Spleen (tissue), 11 donors: Measurements from ENCODE around the gene FBN2. TPM values are rescaled to one million over a fixed set of nuclear protein-coding genes. Genes with fewer than 3 reads are reported as not detected.

Source experiments
- DNase-seq: peaks from one replicate; pipeline ENCODE4 v3.0.0-alpha.2; 2020
- H3K27ac ChIP-seq, 8 donors: fragments of 200-600 bp; sonication (generic) in 7 of 8; 1 replicate in 4 of 8; 2 replicates in 4 of 8; pipeline versions ENCODE4 v1.5.0 to v1.8.0; 2016 to 2021; ENCODE audit warnings: inconsistent platforms in 4 of 8, mild to moderate bottlenecking in 4 of 8, moderate library complexity in 1 of 8
- H3K27me3 ChIP-seq, 7 donors: fragments of 200-600 bp; sonication (generic) in 6 of 7; replicated peaks in 1 of 7; 1 replicate in 4 of 7; 2 replicates in 3 of 7; pipeline versions ENCODE4 v1.5.0 to v1.8.0; 2016 to 2021; ENCODE audit warnings: inconsistent platforms in 3 of 7, mild to moderate bottlenecking in 1 of 7
- H3K36me3 ChIP-seq, 6 donors: fragments of 200-600 bp; sonication (generic) in 5 of 6; 1 replicate in 4 of 6; 2 replicates in 2 of 6; pipeline versions ENCODE4 v1.5.0 to v1.8.0; 2016 to 2021; ENCODE audit warnings: inconsistent platforms in 2 of 6
- H3K4me1 ChIP-seq, 6 donors: fragments of 200-600 bp; sonication (generic) in 5 of 6; 1 replicate in 3 of 6; 2 replicates in 3 of 6; pipeline versions ENCODE4 v1.5.0 to v1.8.0; 2016 to 2021; ENCODE audit warnings: inconsistent platforms in 3 of 6
- H3K4me3 ChIP-seq, 8 donors: fragments of 200-600 bp; sonication (generic) in 7 of 8; 1 replicate in 4 of 8; 2 replicates in 4 of 8; pipeline versions ENCODE4 v1.5.0 to v1.8.0; 2016 to 2021; ENCODE audit warnings: inconsistent platforms in 4 of 8, mild to moderate bottlenecking in 4 of 8, moderate library complexity in 2 of 8
- H3K9me3 ChIP-seq, 8 donors: fragments of 200-600 bp; sonication (generic) in 7 of 8; 1 replicate in 4 of 8; 2 replicates in 4 of 8; pipeline versions ENCODE4 v1.5.0 to v1.8.0; 2016 to 2021; ENCODE audit warnings: inconsistent platforms in 4 of 8
- CTCF ChIP-seq, 11 experiments: fragments of 200-600 bp in 7 of 11; fragments of 450-650 bp in 4 of 11; sonication (generic) in 4 of 11; IDR thresholded peaks in 8 of 11; conservative IDR thresholded peaks in 3 of 11; 1 replicate in 7 of 11; 2 replicates in 4 of 11; pipeline versions ENCODE4 v1.4.0 to v1.8.0; 2016 to 2021; ENCODE audit warnings: antibody characterized with exemption in 11 of 11, inconsistent platforms in 4 of 11, mild to moderate bottlenecking in 1 of 11
- POLR2A ChIP-seq, 3 donors: fragments of 450-650 bp; IDR thresholded peaks; one replicate each; pipeline ENCODE4 v1.5.1; 2017; ENCODE audit warnings: antibody characterized with exemption in 3 of 3, mild to moderate bottlenecking in 1 of 3
- POLR2AphosphoS5 ChIP-seq, 3 donors: sonication (generic); formaldehyde crosslinking; IDR thresholded peaks; one replicate each; pipeline ENCODE4 v1.5.1; 2017; ENCODE audit warnings: antibody characterized with exemption in 3 of 3
- WGBS, 5 donors: extraction: QIAGEN DNeasy Blood & Tissue Kit in 3 of 5; methylation state at CpG; one replicate each; pipeline versions ENCODE4 v1.1.5 to v1.1.7; 2013 to 2018; 5-methylcytosine and 5-hydroxymethylcytosine counted together
- intact Hi-C: fragments of 100-400 bp; cut with DNase I; formaldehyde crosslinking; loops from one replicate; pipeline ENCODE4 v1.15.0; 2023; ENCODE audit warnings: low total_unique reads
- polyA plus RNA-seq, 3 donors: library from polyadenylated mRNA; stranded (reverse); fragments of 200-250 nt; gene quantifications; one replicate each; pipeline ENCODE4 v1.2.1, GENCODE V29; 2013
- total RNA-seq, 7 donors: library from RNA; depleted of rRNA in 3 of 7; stranded (reverse); fragments of >200 nt in 3 of 7; fragmentation: NEBNext Ultra II Directional in 4 of 7; extraction: Animal tissue kit (Norgen Biotek cat#: 25700) in 4 of 7; gene quantifications; one replicate each; pipeline versions ENCODE4 v1.1.0 to v1.2.1, GENCODE V29; 2016 to 2021
- donor health status: healthy with polysubstance abuse.
- donor health status: DM: no; HTN: no; CAD: no; lungs with moderate emphysema.
- donor health status: DM: no; HTN: no; CAD: no.
- donor health status: Bipolar disorder and iron deficiency.
- donor health status: healthy.
- donor health status: DM: no; HTN: no; CAD: no.
- donor health status: DM: yes; HTN: yes; CAD: no.

FBN2 gene
- total and polyA plus RNA-seq, 10 donors = 0.21 to 7.6 (median 2.6) TPM

GRCh38 chr5:128263357-128263756 is 274.7 kb downstream of the FBN2 start:
- Histone ChIP-seq H3K4me1 (no peaks in the 10 kb centered on the region), H3K27me3 (no peaks in the 10 kb centered on the region), H3K9me3 (peaks cover 0 to 4% (median 0%) of the 10 kb centered on the region in 8 donors), H3K36me3 (no peaks in the 10 kb centered on the region), H3K4me3 (no peak overlapping the region), H3K27ac (no peak overlapping the region)
- WGBS, 5 donors = 76 to 87% (median 86%) methylated on average over 12 of the region's 12 CpGs
- intact Hi-C loops = no loop called here
- TF ChIP-seq POLR2A (IDR thresholded peaks at IDR 0.05) (no peak), POLR2AphosphoS5 (IDR thresholded peaks at IDR 0.05) (no peak), CTCF (IDR thresholded peaks at IDR 0.05 in 8 of 11, conservative IDR thresholded peaks at IDR 0.05 in 3 of 11) (no peak)
- no peak for DNase-seq

- TF ChIP-seq POLR2AphosphoS5 (IDR thresholded peaks at IDR 0.05) = no peak
- TF ChIP-seq POLR2A (IDR thresholded peaks at IDR 0.05) = no peak
- no peak for TF ChIP-seq CTCF (IDR thresholded peaks at IDR 0.05 in 8 of 11, conservative IDR thresholded peaks at IDR 0.05 in 3 of 11)
- intact Hi-C loops = no loop called here
Measured at GRCh38 chr5:128262911-128263310, 275.1 kb downstream of the FBN2 start.

DNA sequence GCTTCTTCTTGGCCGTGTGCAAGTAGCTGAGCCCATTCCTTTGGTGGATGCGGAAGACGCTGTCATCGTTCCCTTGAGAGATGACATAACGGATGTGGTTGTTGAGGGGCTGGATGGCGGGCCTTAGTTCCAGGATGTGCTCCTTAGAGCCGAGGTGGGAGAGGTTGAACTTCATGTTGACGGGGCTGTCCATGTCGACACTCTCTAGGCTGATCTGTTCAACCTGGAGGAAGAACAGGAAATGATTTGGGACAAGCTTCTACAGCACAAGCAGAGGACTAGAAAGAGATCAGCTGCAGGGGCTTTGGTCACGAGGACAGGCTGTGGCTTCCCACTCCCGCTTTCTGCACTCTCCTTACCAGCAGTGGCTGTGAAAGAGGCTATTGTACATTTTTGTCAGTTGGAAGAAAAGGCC is 278.4 kb downstream of the FBN2 start:
- 76 to 83% (median 79%) methylated on average over 11 of the region's 11 CpGs for WGBS, 5 donors
- no peak for DNase-seq
- intact Hi-C loops = no loop called here
- Histone ChIP-seq H3K4me1 (no peaks in the 10 kb centered on the region), H3K9me3 (peaks cover 0 to 3% (median 0%) of the 10 kb centered on the region in 8 donors), H3K4me3 (no peak overlapping the region), H3K27me3 (no peaks in the 10 kb centered on the region), H3K36me3 (no peaks in the 10 kb centered on the region), H3K27ac (no peak overlapping the region)
- TF ChIP-seq POLR2A (IDR thresholded peaks at IDR 0.05) (no peak), CTCF (IDR thresholded peaks at IDR 0.05 in 8 of 11, conservative IDR thresholded peaks at IDR 0.05 in 3 of 11) (no peak), POLR2AphosphoS5 (IDR thresholded peaks at IDR 0.05) (no peak)

More at GRCh38 chr5:128262911-128263310, 275.1 kb downstream of the FBN2 start:
- no peak for DNase-seq
- Histone ChIP-seq H3K4me3 (no peak overlapping the region), H3K27ac (no peak overlapping the region), H3K27me3 (no peaks in the 10 kb centered on the region), H3K9me3 (peaks cover 0 to 4% (median 0%) of the 10 kb centered on the region in 8 donors), H3K4me1 (no peaks in the 10 kb centered on the region), H3K36me3 (no peaks in the 10 kb centered on the region)
- 86 to 96% (median 88%) methylated on average over 6 of the region's 6 CpGs for WGBS, 5 donors

- H3K36me3 ChIP-seq = no peaks in the 10 kb centered on the region
- no peaks in the 10 kb centered on the region for H3K27me3 ChIP-seq
- no peak for DNase-seq
- no peaks in the 10 kb centered on the region for H3K4me1 ChIP-seq
- no peak overlapping the region for H3K27ac ChIP-seq
- no peak overlapping the region for H3K4me3 ChIP-seq
- 85 to 91% (median 88%) methylated on average over 6 of the region's 6 CpGs for WGBS, 5 donors
- intact Hi-C loops = no loop called here
- peaks cover 0 to 3% (median 0%) of the 10 kb centered on the region in 8 donors for H3K9me3 ChIP-seq
- no peak for TF ChIP-seq CTCF (IDR thresholded peaks at IDR 0.05 in 8 of 11, conservative IDR thresholded peaks at IDR 0.05 in 3 of 11)
- no peak for TF ChIP-seq POLR2A (IDR thresholded peaks at IDR 0.05)
- TF ChIP-seq POLR2AphosphoS5 (IDR thresholded peaks at IDR 0.05) = no peak
Measured at GRCh38 chr5:128258372-128258771, 279.7 kb downstream of the FBN2 start.
